GM18909 (cell line): ENCODE results near the gene NR4A1.

Source experiments
- ATAC-seq: cut with Tn5 transposase; IDR thresholded peaks from one replicate; pipeline ENCODE4 v1.9.1; 2021; ENCODE audit warnings: mild to moderate bottlenecking; ENCODE audit not compliant: unreplicated experiment, poor library complexity

The NR4A1 gene

GRCh38 chr12:52073531-52074381, 22.5 kb downstream of the NR4A1 start:
- no peak for ATAC-seq

- ATAC-seq: no peak
Measured at GRCh38 chr12:52074971-52075724, 23.9 kb downstream of the NR4A1 start.

- no peak for ATAC-seq
Measured at GRCh38 chr12:52076811-52077210, 25.6 kb downstream of the NR4A1 start.

GRCh38 chr12:52078276-52078675, 27.0 kb downstream of the NR4A1 start:
- ATAC-seq: no peak

GRCh38 chr12:52079576-52080402, 28.5 kb downstream of the NR4A1 start, which contains the start of gene SMIM41:
SMIM41 (plus strand) TSS chr12:52079704; CDS start chr12:52079780, 76 bp downstream.
- no peak for ATAC-seq

- ATAC-seq: peak; percentile 3
Measured at GRCh38 chr12:52080403-52081251, 29.4 kb downstream of the NR4A1 start.

GRCh38 chr12:52081263-52081733, 30.1 kb downstream of the NR4A1 start:
- peak; percentile 67 for ATAC-seq

- ATAC-seq: no peak
Measured at GRCh38 chr12:52082026-52082668, 30.9 kb downstream of the NR4A1 start.

GRCh38 chr12:52082669-52082987, 31.4 kb downstream of the NR4A1 start:
- no peak for ATAC-seq

GRCh38 chr12:52082988-52083637, 31.9 kb downstream of the NR4A1 start:
- ATAC-seq: peak; percentile 39

GRCh38 chr12:52083638-52083996, 32.4 kb downstream of the NR4A1 start:
- ATAC-seq: no peak

- no peak for ATAC-seq
Measured at GRCh38 chr12:52084491-52085231, 33.4 kb downstream of the NR4A1 start.

GRCh38 chr12:52085682-52086180, 34.5 kb downstream of the NR4A1 start:
- ATAC-seq: no peak

GRCh38 chr12:52086366-52086765, 35.1 kb downstream of the NR4A1 start:
- no peak for ATAC-seq

GRCh38 chr12:52086944-52087835, 35.9 kb downstream of the NR4A1 start:
- ATAC-seq: no peak

- ATAC-seq: no peak
Measured at GRCh38 chr12:52087961-52088820, 36.9 kb downstream of the NR4A1 start.
